Stimulated activated CD8-positive, alpha-beta memory T cell treated with anti-CD3 and anti-CD28 coated beads, Interleukin-7, amount 100 ng/mL, for 24 hours (primary cell): ENCODE data around the gene RAB1B.
A peak's percentile ranks its signal among the peaks of the same experiment; 100 is the strongest.
"Not testable (repeated sequence)": the region's sequence is repeated elsewhere in the genome, so short reads cannot be mapped to it uniquely, and the experiment has no call there.

Source experiments
- DNase-seq: peaks from one replicate; pipeline ENCODE4 v3.0.0-alpha.2; 2020; ENCODE audit warnings: low read depth

The RAB1B gene

GRCh38 chr11:66309475-66309874 lies 41.0 kb downstream of the RAB1B start:
- no peak for DNase-seq

DNA sequence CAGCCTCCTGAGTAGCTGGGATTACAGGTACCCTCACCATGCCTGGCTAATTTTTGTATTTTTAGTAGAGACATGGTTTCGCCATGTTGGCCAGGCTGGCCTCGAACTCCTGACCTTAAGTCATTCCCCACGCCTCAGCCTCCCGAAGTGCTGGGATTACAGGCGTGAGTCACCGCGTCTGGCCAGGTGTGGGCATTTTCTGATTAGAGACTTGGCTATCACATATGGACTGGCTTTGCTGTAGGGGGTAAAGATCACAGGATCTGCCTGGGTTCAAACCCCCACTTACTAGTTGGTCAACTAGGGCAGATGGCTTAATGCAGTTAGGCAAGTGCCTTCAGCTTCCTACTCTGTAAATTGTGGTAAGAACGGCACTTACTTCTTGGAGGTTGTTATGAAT lies 41.9 kb downstream of the RAB1B start:
- DNase-seq: no peak

- not testable (repeated sequence) for DNase-seq
Observed at GRCh38 chr11:66310803-66311440, 42.5 kb downstream of the RAB1B start.

DNA sequence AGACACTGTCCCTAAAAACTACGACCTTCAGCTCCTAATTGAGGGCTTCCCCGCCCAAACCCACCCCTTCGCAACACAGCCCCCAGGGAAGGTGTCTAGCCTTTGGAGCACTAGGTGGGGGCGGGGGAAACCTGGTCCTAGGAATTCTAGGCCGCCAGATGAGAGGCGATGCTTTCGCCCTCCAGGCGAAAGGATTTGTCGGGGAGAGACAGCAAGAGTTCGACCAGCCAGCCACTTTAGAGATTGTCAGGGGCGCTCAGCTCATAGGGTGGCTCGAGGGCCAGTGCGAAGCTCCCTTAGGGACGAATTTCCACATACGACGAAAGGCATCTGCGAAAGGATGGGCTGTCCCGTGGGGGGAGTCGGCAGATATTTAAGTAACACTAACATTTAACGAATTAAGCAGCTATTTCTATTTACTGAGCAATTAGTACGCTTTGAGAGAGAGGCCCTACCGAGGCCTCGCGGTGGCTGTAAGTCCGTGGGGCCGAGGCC lies 43.1 kb downstream of the RAB1B start:
- no peak for DNase-seq

DNA sequence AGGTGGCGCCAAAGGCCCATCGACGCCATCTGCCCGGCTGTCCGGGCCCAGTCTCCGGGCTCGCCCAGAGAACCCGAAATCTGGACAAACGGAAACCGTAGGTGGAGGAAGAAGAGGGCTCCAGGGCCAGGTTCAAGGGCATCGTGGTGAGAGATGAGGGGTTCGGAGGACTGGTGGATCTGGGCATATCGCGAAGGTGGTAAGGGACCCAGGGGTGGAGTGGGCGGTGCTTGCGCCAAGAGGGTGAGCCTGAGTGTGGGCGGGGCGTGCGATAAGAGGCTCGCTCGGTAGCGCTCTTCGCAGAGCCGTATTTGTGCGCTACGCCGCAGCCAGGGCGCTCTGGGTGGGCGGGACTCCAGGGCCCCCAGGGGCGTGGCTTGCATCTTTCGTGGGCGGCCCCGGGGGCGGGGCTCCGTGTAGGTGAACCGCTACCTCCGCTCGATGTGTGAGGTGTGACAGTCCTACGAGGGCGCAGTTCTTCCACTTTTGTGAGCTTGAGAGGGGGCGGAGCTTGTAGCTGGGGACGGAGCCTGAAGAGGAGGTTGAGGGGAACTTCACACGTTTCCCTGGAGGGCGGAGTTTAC lies 43.6 kb downstream of the RAB1B start:
- peak; percentile 92 for DNase-seq

DNA sequence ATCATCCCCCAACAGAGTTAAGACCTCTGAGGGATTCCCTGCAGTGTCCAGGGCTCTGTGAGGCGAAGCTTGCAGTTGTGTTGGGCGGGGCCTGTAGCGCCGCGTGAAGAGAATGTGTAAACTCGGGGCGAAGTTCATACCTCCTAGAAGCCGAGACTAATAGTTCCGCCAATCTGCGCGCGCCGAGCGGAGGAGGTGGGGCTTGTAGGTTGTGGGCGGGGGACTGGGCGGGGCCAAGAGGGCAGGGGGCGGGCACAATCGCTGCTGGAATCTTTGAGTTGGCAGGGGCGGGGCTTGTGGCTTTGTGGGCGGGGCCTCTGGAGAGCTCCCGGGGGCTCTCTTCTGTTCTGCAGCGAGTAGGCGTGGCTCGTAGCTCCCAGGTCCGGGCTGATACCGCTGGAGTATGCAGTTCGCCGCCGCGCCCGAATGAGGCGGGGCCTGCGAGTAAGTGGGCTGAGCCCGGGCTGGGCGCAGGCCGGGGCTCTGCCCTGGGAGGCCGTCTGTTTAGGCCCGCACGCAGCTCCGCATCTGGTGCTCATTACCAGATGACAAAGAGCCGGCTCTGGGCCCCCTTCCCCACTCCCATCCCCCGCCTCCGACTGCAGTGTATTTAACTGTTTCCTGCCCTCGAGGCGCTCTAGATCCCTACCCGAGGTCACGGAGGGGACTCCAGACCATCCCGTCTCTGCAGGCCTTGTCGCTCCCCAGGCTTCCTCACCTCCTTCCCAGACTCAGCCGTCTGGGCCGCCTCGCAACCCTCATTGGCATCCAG lies 44.3 kb downstream of the RAB1B start:
- peak; percentile 95 for DNase-seq

GRCh38 chr11:66313321-66314185 lies 45.1 kb downstream of the RAB1B start:
- DNase-seq: no peak

GRCh38 chr11:66314186-66314501 lies 45.7 kb downstream of the RAB1B start:
- DNase-seq: no peak

DNA sequence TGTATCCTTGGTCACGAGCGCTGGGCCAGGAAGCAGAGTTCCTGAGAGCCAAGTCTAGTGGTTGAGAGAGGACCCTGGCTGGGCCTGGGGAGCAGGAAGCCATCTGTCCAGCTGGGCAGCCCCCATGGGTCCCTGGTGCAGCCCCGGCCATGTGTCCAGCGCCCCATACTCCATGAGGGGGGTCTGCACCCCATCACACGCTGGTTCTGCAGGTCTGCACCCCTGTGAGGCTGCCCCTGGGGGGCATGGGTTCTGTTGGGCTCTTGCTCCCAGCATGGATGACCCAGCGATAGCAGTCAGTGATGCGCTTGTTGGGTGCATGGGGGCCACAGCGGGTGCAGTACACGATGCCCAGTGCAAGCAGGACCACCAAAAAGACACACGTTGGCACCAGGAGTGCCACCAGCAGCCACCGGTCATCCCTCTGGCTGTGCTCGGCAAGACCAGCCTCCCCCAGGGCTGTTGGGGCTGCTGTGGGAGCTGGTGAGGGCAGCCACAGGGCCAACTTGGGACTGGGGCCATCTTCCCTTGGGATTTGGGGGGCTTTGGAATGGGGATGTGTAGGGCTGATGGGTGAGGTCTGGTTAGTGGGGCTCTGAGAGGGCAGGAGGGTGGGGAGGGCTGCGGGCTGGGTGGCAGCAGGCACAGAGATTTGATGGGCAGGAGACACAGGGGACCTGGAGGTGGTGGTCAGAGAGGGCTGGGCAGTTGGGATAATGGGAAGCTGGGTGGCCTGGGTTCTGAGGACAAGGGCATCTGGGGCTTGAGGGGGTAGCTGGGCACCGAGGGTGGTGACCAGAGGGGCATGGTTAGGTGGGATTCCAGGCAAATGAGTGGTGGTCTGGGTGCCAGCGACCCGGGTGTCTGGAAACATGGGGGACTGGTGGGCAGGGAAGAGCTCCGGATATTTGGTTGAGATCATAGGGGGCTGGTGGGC lies 46.4 kb downstream of the RAB1B start:
- no peak for DNase-seq

DNA sequence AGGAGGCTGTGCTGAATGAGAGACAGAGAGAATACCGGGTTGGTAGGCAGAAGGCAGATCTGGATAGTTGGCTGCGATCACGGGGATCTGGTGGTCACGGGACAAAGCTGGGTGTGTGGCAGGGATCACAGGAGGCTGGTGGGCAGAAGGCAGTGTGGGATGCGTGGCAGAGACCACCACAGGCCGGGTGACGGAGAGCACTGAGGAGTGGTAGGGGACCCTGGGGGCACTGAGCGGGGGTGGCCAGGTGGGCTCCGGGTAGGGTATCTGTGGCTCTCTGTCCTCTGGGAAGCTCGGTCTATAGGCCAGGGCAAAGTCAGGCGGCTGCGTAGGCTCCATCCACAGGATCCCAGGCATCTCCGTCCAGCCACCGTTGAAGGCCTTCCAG lies 47.1 kb downstream of the RAB1B start:
- no peak for DNase-seq

GRCh38 chr11:66315921-66316811 lies 47.7 kb downstream of the RAB1B start:
- DNase-seq: no peak

GRCh38 chr11:66316849-66317251 lies 48.4 kb downstream of the RAB1B start, which contains the start of gene CD248:
CD248 (minus strand) TSS chr11:66317044; CDS start chr11:66317027, 17 bp downstream.
- DNase-seq: no peak

GRCh38 chr11:66317322-66317722 lies 48.9 kb downstream of the RAB1B start:
- DNase-seq: no peak

GRCh38 chr11:66317723-66318599 lies 49.5 kb downstream of the RAB1B start:
- DNase-seq: peak; percentile 34

DNA sequence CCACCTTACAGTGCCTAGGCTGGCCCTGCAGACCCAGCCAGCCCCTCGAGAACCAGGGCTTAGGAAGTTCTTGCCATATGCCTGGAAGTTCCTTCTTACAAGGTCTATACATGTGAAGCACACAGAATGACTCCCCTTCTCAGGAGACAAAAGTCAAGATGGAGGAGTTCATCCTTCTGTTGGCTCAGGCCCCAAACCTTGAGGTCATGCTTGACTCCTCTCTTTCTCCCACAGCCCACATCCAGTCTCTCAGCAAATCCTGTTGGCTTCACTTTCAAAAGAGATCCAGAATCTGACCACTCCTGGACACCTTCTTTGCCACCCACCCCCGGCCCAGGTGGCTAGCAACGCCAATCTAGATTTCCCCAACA lies 50.1 kb downstream of the RAB1B start:
- DNase-seq: no peak

DNA sequence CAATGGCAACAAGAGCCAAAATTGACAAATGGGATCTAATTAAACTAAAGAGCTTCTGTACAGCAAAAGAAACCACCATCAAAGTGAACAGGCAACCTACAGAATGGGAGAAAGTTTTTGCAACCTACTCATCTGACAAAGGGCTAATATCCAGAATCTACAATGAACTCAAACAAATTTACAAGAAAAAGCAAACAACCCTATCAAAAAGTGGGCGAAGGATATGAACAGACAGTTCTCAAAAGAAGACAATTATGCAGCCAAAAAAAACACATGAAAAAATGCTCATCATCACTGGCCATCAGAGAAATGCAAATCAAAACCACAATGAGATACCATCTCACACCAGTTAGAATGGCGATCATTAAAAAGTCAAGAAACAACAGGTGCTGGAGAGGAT lies 51.9 kb downstream of the RAB1B start:
- DNase-seq: not testable (repeated sequence)

- not testable (repeated sequence) for DNase-seq
Observed at GRCh38 chr11:66320748-66321147, 52.3 kb downstream of the RAB1B start.

DNA sequence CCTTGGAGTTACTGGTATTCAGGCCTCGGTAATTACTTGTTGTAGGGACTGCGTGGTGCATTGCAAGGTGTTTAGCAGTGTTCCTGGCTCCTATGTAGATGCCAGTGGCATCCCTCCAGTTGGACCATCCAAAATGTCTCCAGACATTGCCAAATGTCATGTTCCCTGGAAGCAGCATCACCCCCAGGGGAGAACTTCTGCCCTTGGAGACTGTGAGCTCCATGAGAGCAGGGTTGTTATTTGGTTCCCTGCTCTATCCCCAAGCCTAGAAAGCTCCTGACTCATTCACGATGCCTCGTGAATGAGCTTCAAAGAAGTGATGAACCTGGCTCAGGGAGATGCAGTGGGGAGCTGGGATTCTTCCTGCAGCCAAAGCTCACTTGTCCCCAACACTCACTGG lies 53.2 kb downstream of the RAB1B start:
- no peak for DNase-seq
